K562 (cell line): ENCODE data around the gene BIRC3. TPM values are rescaled to one million over a fixed set of nuclear protein-coding genes. Genes with fewer than 3 reads are reported as not detected.
A peak's percentile ranks its signal among the peaks of the same experiment; 100 is the strongest.

ENCODE experiments used
- CBX5 ChIP-seq: IDR thresholded peaks from 2 replicates; pipeline ENCODE4 v1.6.1; 2014; ENCODE audit warnings: low read depth, borderline replicate concordance
- CHAMP1 ChIP-seq: fragments of 450-650 bp; IDR thresholded peaks from 2 replicates; pipeline ENCODE4 v1.6.1; 2016; ENCODE audit warnings: mild to moderate bottlenecking
- CSDE1 ChIP-seq, 2 experiments: fragments of 450-650 bp; IDR thresholded peaks; 2 replicates each; pipeline ENCODE4 v1.6.1; 2016; ENCODE audit warnings: mild to moderate bottlenecking in 1 of 2
- MEF2D ChIP-seq: conservative IDR thresholded peaks from 2 replicates; pipeline ENCODE4 v1.6.1; 2016; ENCODE audit warnings: low read depth, missing genetic modification characterization, missing compliant biosample characterization
- SAFB ChIP-seq: fragments of 200-400 bp; formaldehyde crosslinking; IDR thresholded peaks from 2 replicates; pipeline ENCODE4 v1.6.1; 2017; ENCODE audit warnings: low read depth, low read length, borderline replicate concordance
- SMARCA4 ChIP-seq: fragments of 450-650 bp; IDR thresholded peaks from 2 replicates; pipeline ENCODE4 v1.6.1; 2016
- STAT6 ChIP-seq: sonication (generic); formaldehyde crosslinking; IDR thresholded peaks from 2 replicates; pipeline ENCODE4 v1.8.1; 2023; ENCODE audit warnings: mild to moderate bottlenecking, missing genetic modification reagents
- THAP12 ChIP-seq: fragments of 250-450 bp; sonication (Bioruptor Pico); IDR thresholded peaks from 2 replicates; pipeline ENCODE4 v1.9.0; 2021; ENCODE audit warnings: mild to moderate bottlenecking, inconsistent platforms
- XRCC4 ChIP-seq: IDR thresholded peaks from one replicate; pipeline ENCODE4 v1.6.1; 2011; ENCODE audit not compliant: insufficient read depth, insufficient read length; ENCODE audit errors: extremely low read depth
- XRCC5 ChIP-seq: fragments of 200-400 bp; formaldehyde crosslinking; IDR thresholded peaks from 2 replicates; pipeline ENCODE4 v1.6.1; 2017; ENCODE audit warnings: low read depth, mild to moderate bottlenecking, low read length
- ZFP91 ChIP-seq: sonication (generic); formaldehyde crosslinking; IDR thresholded peaks from 2 replicates; pipeline ENCODE4 v1.8.0; 2022; ENCODE audit warnings: mild to moderate bottlenecking, missing genetic modification reagents
- ZNF253 ChIP-seq: fragments of 250-450 bp; sonication (Bioruptor Pico); conservative IDR thresholded peaks from 2 replicates; pipeline ENCODE4 v1.6.1; 2021; ENCODE audit warnings: mild to moderate bottlenecking
- ZNF583 ChIP-seq: fragments of 250-450 bp; sonication (Bioruptor Pico); IDR thresholded peaks from 2 replicates; pipeline ENCODE4 v1.4.0; 2020
- ZNF592 ChIP-seq: fragments of 450-650 bp; IDR thresholded peaks from 2 replicates; pipeline ENCODE4 v1.6.1; 2017; ENCODE audit warnings: antibody characterized with exemption, mild to moderate bottlenecking
- ZNF780A ChIP-seq: fragments of 250-450 bp; sonication (Bioruptor Pico); IDR thresholded peaks from 2 replicates; pipeline ENCODE4 v1.5.0; 2021; ENCODE audit warnings: mild to moderate bottlenecking
- polyA plus RNA-seq, 8 experiments: library from polyadenylated mRNA; depleted of rRNA in 4 of 8; stranded (reverse) in 5 of 8; unstranded in 3 of 8; fragments of >200 nt; fragmentation: Nextera tagmentation in 2 of 8; fragmentation: Illumina TruSeq in 1 of 8; extraction: Ambion mirVana in 2 of 8; extraction: Trizol in 1 of 8; gene quantifications; 2 replicates each; pipeline versions ENCODE4 v1.2.1 to v1.2.3, GENCODE V29; 2011 to 2014; ENCODE audit warnings: inconsistent platforms in 1 of 8, missing spikeins in 1 of 8
- total RNA-seq, 7 experiments: library from RNA; depleted of rRNA in 6 of 7; stranded (reverse); fragments of >200 nt in 6 of 7; fragmentation: Illumina TruSeq in 2 of 7; extraction: Trizol in 2 of 7; gene quantifications; 2 replicates each; pipeline versions ENCODE4 v1.2.1 to v1.2.3, GENCODE V29; 2011 to 2021; ENCODE audit warnings: low replicate concordance in 1 of 7

BIRC3 gene
- total and polyA plus RNA-seq, 9 of the 15 experiments (the other 6 are each of a cell fraction or from before 2014, with no cell fraction given): 0.08 to 0.42 (median 0.18) TPM

- TF ChIP-seq ZNF592 (peak; percentile 54), CHAMP1 (no peak), SMARCA4 (no peak), XRCC4 (no peak), XRCC5 (no peak), CSDE1 (IDR thresholded peaks at IDR 0.05) (no peak), ZNF583 (CRISPR knock-in tag) (no peak), SAFB (no peak), STAT6 (CRISPR knock-in tag) (no peak), ZNF780A (CRISPR knock-in tag) (no peak), CBX5 (no peak), THAP12 (CRISPR knock-in tag) (no peak), ZNF253 (no peak), ZFP91 (CRISPR knock-in tag) (no peak), MEF2D (tag) (no peak; the same call in 1 of the 2 replicates)
These were observed 67.3 kb downstream of the BIRC3 start (continued) for GRCh38 chr11:102384419-102385079.
